Measurements from ENCODE around the gene EHD4.

EHD4 gene

DNA sequence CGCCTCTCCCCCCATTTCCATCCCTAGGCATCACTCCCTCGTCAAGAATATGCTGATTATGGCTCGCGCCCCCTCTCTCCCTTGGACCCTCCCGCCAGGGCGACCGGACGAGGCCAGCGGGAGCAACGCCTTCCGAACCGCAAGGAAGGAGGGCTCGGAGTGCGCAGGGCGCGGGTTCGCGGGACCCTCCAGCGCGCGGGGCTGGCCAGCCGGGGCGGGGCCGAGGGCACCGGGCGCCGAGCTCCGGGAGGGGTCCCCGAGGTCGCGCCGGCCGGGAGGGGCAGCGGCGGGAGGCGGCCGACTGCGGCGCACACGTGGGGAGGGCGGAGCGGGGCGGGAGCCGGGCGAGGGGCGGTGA is 483 bp downstream of the EHD4 start (continued):
- TF ChIP-seq, protein P1, sequence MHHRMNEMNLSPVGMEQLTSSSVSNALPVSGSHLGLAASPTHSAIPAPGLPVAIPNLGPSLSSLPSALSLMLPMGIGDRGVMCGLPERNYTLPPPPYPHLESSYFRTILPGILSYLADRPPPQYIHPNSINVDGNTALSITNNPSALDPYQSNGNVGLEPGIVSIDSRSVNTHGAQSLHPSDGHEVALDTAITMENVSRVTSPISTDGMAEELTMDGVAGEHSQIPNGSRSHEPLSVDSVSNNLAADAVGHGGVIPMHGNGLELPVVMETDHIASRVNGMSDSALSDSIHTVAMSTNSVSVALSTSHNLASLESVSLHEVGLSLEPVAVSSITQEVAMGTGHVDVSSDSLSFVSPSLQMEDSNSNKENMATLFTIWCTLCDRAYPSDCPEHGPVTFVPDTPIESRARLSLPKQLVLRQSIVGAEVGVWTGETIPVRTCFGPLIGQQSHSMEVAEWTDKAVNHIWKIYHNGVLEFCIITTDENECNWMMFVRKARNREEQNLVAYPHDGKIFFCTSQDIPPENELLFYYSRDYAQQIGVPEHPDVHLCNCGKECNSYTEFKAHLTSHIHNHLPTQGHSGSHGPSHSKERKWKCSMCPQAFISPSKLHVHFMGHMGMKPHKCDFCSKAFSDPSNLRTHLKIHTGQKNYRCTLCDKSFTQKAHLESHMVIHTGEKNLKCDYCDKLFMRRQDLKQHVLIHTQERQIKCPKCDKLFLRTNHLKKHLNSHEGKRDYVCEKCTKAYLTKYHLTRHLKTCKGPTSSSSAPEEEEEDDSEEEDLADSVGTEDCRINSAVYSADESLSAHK (tag by site-specific recombination; IDR thresholded peaks at IDR 0.05) = no peak
- TF ChIP-seq ZNF658 (tag by site-specific recombination; IDR thresholded peaks at IDR 0.05) (no peak), ZNF24 (tag by site-specific recombination; IDR thresholded peaks at IDR 0.05) (0 out of 2 replicates have a peak, but pooled peaks have one; percentile 9), ZBTB26 (tag by site-specific recombination; optimal IDR thresholded peaks at IDR 0.05) (peak; percentile 30), MEIS1 (CRISPR knock-in tag; IDR thresholded peaks at IDR 0.05; ENCODE audit: borderline replicate concordance) (no peak), ZBTB8A (tag by site-specific recombination; IDR thresholded peaks at IDR 0.05) (peak; percentile 16; the same call in 1 of the 2 replicates), ZNF610 (tag by site-specific recombination; IDR thresholded peaks at IDR 0.05; ENCODE audit: borderline replicate concordance) (no peak), ZNF560 (tag by site-specific recombination; IDR thresholded peaks at IDR 0.05; ENCODE audit: borderline replicate concordance) (no peak), ZNF660 (tag by site-specific recombination; IDR thresholded peaks at IDR 0.05) (no peak), ZIC2 (tag by site-specific recombination; IDR thresholded peaks at IDR 0.05) (no peak; the same call in 1 of the 2 replicates), ZNF600 (tag by site-specific recombination; IDR thresholded peaks at IDR 0.05) (no peak), ZBTB49 (tag by site-specific recombination; IDR thresholded peaks at IDR 0.05; ENCODE audit: low read depth) (no peak), ZBTB11 (tag by site-specific recombination; conservative IDR thresholded peaks at IDR 0.05; ENCODE audit: low read depth) (no peak; the same call in 1 of the 2 replicates), ZNF366 (tag by site-specific recombination; conservative IDR thresholded peaks at IDR 0.05) (no peak), ZNF548 (tag by site-specific recombination; IDR thresholded peaks at IDR 0.05) (no peak), ZNF132 (tag by site-specific recombination; IDR thresholded peaks at IDR 0.05; ENCODE audit: borderline replicate concordance) (no peak), ZBTB17 (tag by site-specific recombination; IDR thresholded peaks at IDR 0.05) (no peak), ZNF433 (tag by site-specific recombination; IDR thresholded peaks at IDR 0.05; ENCODE audit: low read depth) (no peak), HOXC10 (CRISPR knock-in tag; IDR thresholded peaks at IDR 0.05) (no peak), ZBTB7A (tag by site-specific recombination; IDR thresholded peaks at IDR 0.05; ENCODE audit: low read depth) (no peak), GLIS2 (tag by site-specific recombination; IDR thresholded peaks at IDR 0.05) (0 out of 2 replicates have a peak, but pooled peaks have one; percentile 12), ZNF140 (tag by site-specific recombination; IDR thresholded peaks at IDR 0.05) (no peak), ZNF692 (tag by site-specific recombination; IDR thresholded peaks at IDR 0.05) (no peak), OSR2 (tag by site-specific recombination; IDR thresholded peaks at IDR 0.05) (no peak), SETDB1 (IDR thresholded peaks at IDR 0.05; ENCODE audit: insufficient read length, low read length) (no peak), ZNF426 (tag by site-specific recombination; IDR thresholded peaks at IDR 0.05) (no peak), ZBTB48 (tag by site-specific recombination; IDR thresholded peaks at IDR 0.05) (0 out of 2 replicates have a peak, but pooled peaks have one; percentile 13), SP2 (tag by site-specific recombination; IDR thresholded peaks at IDR 0.05) (peak; percentile 61), ZNF830 (tag by site-specific recombination; IDR thresholded peaks at IDR 0.05; ENCODE audit: low read depth) (no peak)
- TF ChIP-seq, protein P2, sequence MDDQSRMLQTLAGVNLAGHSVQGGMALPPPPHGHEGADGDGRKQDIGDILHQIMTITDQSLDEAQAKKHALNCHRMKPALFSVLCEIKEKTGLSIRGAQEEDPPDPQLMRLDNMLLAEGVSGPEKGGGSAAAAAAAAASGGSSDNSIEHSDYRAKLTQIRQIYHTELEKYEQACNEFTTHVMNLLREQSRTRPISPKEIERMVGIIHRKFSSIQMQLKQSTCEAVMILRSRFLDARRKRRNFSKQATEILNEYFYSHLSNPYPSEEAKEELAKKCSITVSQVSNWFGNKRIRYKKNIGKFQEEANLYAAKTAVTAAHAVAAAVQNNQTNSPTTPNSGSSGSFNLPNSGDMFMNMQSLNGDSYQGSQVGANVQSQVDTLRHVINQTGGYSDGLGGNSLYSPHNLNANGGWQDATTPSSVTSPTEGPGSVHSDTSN (CRISPR knock-in tag; IDR thresholded peaks at IDR 0.05) = no peak

Data from HEK293 (cell line).